ENCODE results near the gene PCDH17.

The PCDH17 gene

DNA sequence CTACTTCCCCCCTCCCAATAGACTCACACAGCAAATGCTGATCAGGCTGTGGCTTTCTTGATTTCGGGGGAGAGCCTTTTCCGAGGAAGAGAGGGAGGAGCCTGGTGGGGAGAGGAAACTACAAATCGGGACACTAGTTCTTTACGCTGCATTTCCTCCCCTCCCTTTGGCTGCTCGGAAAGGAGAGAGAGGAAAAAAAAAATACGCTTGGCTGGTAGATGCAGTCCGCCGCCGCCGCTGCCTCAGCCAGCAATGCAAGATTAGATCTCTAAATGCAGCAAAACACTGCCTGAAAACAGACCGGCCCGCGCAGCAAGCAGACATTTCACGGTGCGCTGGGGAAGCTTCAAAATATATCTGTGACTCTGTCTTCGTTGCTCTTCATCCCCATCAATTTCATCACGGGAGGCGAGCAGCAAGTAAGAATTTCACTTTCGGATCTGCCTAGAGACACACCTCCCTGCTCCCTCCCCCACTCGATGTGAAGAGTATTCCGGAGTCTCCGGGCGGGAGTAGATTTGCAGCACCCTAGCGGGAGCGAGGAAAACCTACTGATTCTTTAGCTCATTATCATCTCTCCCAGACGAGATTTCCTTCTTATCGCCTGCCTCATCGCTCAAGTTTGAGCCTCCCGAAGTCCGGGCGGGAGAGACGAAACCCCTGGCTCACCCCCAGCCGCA lies at the start of gene PCDH17:
Gene PCDH17, plus strand, starts transcription at position 149 of the 680 bp plus-strand sequence. CDS start 803 bp downstream, outside the sequence.
- DNase-seq: no peak

GRCh38 chr13:57582032-57582431 lies 49.5 kb upstream of the PCDH17 start:
- DNase-seq: no peak

GRCh38 chr13:57583529-57583928 lies 48.0 kb upstream of the PCDH17 start:
- DNase-seq: no peak

DNA sequence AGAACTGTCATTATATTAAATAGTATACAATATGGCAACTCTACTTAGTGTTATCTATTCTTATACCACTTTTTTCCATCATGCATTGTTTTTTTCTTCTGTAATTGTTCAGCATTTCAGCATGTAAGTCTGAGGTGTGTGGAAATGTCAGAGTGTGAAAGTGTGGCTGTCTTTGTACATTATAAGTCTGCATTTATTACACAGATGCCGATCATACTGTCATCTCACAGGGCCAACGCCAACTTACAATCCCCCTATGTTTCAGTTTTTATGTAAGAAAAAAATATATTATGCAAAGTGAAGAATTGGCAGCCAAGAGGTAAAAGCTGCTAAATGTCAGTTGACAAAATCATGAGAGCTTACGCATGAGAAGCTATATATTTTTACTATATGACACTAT lies 42.9 kb upstream of the PCDH17 start:
- no peak for DNase-seq

- no peak for DNase-seq
Measured at GRCh38 chr13:57595775-57596174, 35.8 kb upstream of the PCDH17 start.

- DNase-seq: no peak
Measured at GRCh38 chr13:57601536-57601935, 30.0 kb upstream of the PCDH17 start.

GRCh38 chr13:57604442-57604841 lies 27.1 kb upstream of the PCDH17 start:
- DNase-seq: no peak

DNA sequence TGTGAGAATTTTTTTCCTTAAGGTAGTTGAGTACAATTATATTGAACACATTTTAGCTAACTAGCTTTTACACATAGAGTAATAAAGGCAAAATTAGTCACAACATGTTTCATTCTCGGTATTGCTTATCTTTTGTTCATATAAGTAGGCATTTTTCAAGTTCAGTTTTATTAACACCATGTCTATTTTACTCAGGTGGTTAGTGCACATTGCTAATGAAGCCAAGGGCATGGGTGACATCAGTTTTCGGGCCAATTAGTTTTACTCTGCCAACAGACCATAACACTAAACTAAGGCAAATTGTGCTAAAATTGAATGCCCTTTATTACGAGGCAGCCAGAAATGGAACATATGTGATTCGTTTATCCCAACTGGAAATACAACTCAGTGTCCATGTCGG lies 19.6 kb upstream of the PCDH17 start:
- no peak for DNase-seq

DNA sequence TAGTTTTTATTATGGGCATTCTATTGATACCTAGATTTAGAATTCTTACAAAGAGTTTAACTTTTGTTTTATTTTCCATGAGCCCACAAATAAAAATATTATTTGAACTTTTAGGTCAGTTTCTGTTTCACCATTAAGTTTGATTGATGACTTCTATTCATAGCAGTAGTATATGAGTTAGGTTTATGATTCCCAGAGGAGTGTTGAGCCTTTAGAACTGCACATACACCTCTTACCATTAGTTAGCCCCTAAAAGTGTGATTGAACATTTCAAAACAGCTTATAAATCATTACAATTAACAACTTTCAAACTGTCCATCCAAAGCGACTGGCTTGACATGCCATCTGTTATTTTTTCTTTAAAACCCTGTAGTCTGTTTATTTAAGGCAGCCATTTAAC lies 19.0 kb upstream of the PCDH17 start:
- no peak for DNase-seq

GRCh38 chr13:57624565-57625435 lies 6.7 kb upstream of the PCDH17 start:
- DNase-seq: no peak

DNA sequence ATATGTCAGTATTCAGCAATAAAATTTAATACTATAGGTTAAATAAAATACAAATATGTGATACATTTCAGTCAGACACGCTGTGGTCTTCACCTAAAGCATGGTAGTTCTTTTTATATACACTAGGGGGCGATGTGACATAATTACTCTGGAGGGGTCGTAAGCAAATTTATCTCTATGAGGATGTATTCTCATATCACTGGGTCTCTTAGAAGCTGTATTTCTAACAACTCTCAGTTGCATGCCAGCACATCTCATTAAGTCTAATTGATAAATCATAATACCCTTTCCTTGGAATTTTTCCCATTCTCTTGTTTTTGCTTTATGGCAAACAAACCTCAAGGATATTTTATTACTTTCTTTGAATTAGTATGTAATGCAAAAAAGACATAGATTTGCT lies 3.9 kb upstream of the PCDH17 start:
- no peak for DNase-seq

- DNase-seq: no peak
Measured at GRCh38 chr13:57629391-57629804, 2.1 kb upstream of the PCDH17 start.

DNA sequence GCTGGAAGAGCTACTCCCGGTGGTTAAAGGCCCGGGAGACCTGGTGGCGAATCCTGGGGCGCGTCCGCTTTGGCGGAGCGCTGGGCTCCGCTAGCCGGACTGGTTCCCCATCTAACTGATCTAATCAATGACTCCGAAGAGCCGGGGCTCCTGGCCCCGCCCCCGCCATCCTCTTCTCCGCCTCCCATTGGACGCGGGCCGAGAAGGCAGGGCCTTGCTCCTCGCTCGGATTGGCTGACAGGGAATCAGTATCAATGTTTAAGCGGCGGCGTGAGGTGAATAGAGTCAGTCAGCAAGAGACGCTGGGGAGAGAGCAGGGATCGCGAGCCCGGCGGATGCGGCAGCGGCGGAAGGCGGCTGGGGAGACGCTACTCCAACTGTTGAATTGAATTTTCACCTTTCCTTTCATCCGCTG lies 1.7 kb upstream of the PCDH17 start:
- no peak for DNase-seq

GRCh38 chr13:57630661-57631595 lies 616 bp upstream of the PCDH17 start:
- DNase-seq: no peak

DNA sequence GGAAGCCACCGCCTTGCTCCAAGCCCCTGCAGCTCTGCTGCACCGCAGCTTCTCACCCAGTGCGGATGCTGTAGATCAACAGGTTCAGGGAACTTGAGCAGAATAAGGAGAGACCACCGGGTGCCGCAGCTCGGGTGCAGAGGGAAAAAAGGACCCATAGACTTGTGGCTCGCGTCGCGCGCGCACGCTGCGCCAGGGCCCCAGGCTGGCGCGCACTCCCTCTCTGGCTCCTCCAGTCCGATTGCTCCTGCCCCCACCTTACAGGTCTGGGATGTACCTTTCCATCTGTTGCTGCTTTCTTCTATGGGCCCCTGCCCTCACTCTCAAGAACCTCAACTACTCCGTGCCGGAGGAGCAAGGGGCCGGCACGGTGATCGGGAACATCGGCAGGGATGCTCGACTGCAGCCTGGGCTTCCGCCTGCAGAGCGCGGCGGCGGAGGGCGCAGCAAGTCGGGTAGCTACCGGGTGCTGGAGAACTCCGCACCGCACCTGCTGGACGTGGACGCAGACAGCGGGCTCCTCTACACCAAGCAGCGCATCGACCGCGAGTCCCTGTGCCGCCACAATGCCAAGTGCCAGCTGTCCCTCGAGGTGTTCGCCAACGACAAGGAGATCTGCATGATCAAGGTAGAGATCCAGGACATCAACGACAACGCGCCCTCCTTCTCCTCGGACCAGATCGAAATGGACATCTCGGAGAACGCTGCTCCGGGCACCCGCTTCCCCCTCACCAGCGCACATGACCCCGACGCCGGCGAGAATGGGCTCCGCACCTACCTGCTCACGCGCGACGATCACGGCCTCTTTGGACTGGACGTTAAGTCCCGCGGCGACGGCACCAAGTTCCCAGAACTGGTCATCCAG lies 964 bp downstream of the PCDH17 start:
- no peak for DNase-seq

- DNase-seq: no peak
Measured at GRCh38 chr13:57633141-57633949, 1.8 kb downstream of the PCDH17 start.

GRCh38 chr13:57633950-57634838 lies 2.6 kb downstream of the PCDH17 start:
- no peak for DNase-seq

GRCh38 chr13:57634839-57635165 lies 3.3 kb downstream of the PCDH17 start:
- DNase-seq: no peak

- DNase-seq: no peak
Measured at GRCh38 chr13:57635541-57636085, 4.1 kb downstream of the PCDH17 start.

GRCh38 chr13:57636816-57637215 lies 5.3 kb downstream of the PCDH17 start:
- no peak for DNase-seq

Measured in stimulated activated CD4-positive, alpha-beta T cell treated with anti-CD3 and anti-CD28 coated beads, Interleukin-12 subunit alpha, Interleukin-12 subunit beta, amount 100 ng/mL, for 4 hours (primary cell).